ENCODE data around the gene PIP5K1B.
A peak's percentile ranks its signal among the peaks of the same experiment; 100 is the strongest.

PIP5K1B gene

GRCh38 chr9:68997666-68998065 lies 292.6 kb downstream of the PIP5K1B start:
- H3K4me3 ChIP-seq (ENCODE audit: low read length, poor library complexity, severe bottlenecking): no peak overlapping the region

GRCh38 chr9:68998385-68998784 lies 293.3 kb downstream of the PIP5K1B start:
- no peaks in the 10 kb centered on the region for H3K36me3 ChIP-seq (ENCODE audit: insufficient read depth, low read length)
- no peak overlapping the region for H3K9ac ChIP-seq (ENCODE audit: low read depth, low read length, poor library complexity, severe bottlenecking)
- no peaks in the 10 kb centered on the region for H3K79me2 ChIP-seq (ENCODE audit: insufficient read depth, low read length)
- no peak for TF ChIP-seq EZH2phosphoT487 (IDR thresholded peaks at IDR 0.05; ENCODE audit: borderline replicate concordance)
- H2AFZ ChIP-seq (ENCODE audit: low read length): no peak overlapping the region
- H3K27me3 ChIP-seq (ENCODE audit: insufficient read depth, low read length, poor library complexity, severe bottlenecking): no peaks in the 10 kb centered on the region
- no peaks in the 10 kb centered on the region for H3K9me3 ChIP-seq (ENCODE audit: insufficient read depth, low read depth, low read length)
- no peak overlapping the region for H3K4me3 ChIP-seq (ENCODE audit: low read length, poor library complexity, severe bottlenecking)
- H4K20me1 ChIP-seq (ENCODE audit: insufficient read depth, low read length, poor library complexity, severe bottlenecking): no peaks in the 10 kb centered on the region
- H3F3A ChIP-seq (ENCODE audit: low read depth): no peaks in the 10 kb centered on the region
- peaks cover 28% of the 10 kb centered on the region for H3K4me1 ChIP-seq (ENCODE audit: insufficient read depth, low read length, poor library complexity, severe bottlenecking)
- H3K4me2 ChIP-seq (ENCODE audit: low read depth, low read length, poor library complexity, severe bottlenecking): peak overlapping the region; percentile 9
- no peaks in the 10 kb centered on the region for H3K9me2 ChIP-seq (replicated peaks; ENCODE audit: low read depth, low read length)

More at GRCh38 chr9:68997666-68998065, 292.6 kb downstream of the PIP5K1B start:
- no peak for TF ChIP-seq EZH2phosphoT487 (IDR thresholded peaks at IDR 0.05; ENCODE audit: borderline replicate concordance)
- no peak for TF ChIP-seq CTCF (conservative IDR thresholded peaks at IDR 0.05; ENCODE audit: low read length)
- Histone ChIP-seq H3K36me3 (ENCODE audit: insufficient read depth, low read length) (no peaks in the 10 kb centered on the region), H3K9me2 (replicated peaks; ENCODE audit: low read depth, low read length) (no peaks in the 10 kb centered on the region), H3K9ac (ENCODE audit: low read depth, low read length, poor library complexity, severe bottlenecking) (no peak overlapping the region), H3F3A (ENCODE audit: low read depth) (no peaks in the 10 kb centered on the region), H3K27me3 (ENCODE audit: insufficient read depth, low read length, poor library complexity, severe bottlenecking) (no peaks in the 10 kb centered on the region), H3K9me3 (ENCODE audit: insufficient read depth, low read depth, low read length) (no peaks in the 10 kb centered on the region), H2AFZ (ENCODE audit: low read length) (no peak overlapping the region), H3K79me2 (ENCODE audit: insufficient read depth, low read length) (no peaks in the 10 kb centered on the region), H4K20me1 (ENCODE audit: insufficient read depth, low read length, poor library complexity, severe bottlenecking) (no peaks in the 10 kb centered on the region), H3K4me1 (ENCODE audit: insufficient read depth, low read length, poor library complexity, severe bottlenecking) (peaks cover 28% of the 10 kb centered on the region), H3K4me2 (ENCODE audit: low read depth, low read length, poor library complexity, severe bottlenecking) (no peak overlapping the region)

GRCh38 chr9:68998812-68999211 lies 293.8 kb downstream of the PIP5K1B start:
- Histone ChIP-seq H3K36me3 (ENCODE audit: insufficient read depth, low read length) (no peaks in the 10 kb centered on the region), H4K20me1 (ENCODE audit: insufficient read depth, low read length, poor library complexity, severe bottlenecking) (no peaks in the 10 kb centered on the region), H3K9me3 (ENCODE audit: insufficient read depth, low read depth, low read length) (no peaks in the 10 kb centered on the region), H3K4me1 (ENCODE audit: insufficient read depth, low read length, poor library complexity, severe bottlenecking) (peaks cover 28% of the 10 kb centered on the region), H3K79me2 (ENCODE audit: insufficient read depth, low read length) (no peaks in the 10 kb centered on the region), H3K9me2 (replicated peaks; ENCODE audit: low read depth, low read length) (no peaks in the 10 kb centered on the region), H3K27me3 (ENCODE audit: insufficient read depth, low read length, poor library complexity, severe bottlenecking) (no peaks in the 10 kb centered on the region), H3K4me2 (ENCODE audit: low read depth, low read length, poor library complexity, severe bottlenecking) (peak overlapping the region; percentile 9), H3K4me3 (ENCODE audit: low read length, poor library complexity, severe bottlenecking) (no peak overlapping the region), H3F3A (ENCODE audit: low read depth) (no peaks in the 10 kb centered on the region), H2AFZ (ENCODE audit: low read length) (no peak overlapping the region), H3K9ac (ENCODE audit: low read depth, low read length, poor library complexity, severe bottlenecking) (no peak overlapping the region)
- TF ChIP-seq CTCF (conservative IDR thresholded peaks at IDR 0.05; ENCODE audit: low read length): 0 out of 2 replicates have a peak, but pooled peaks have one; percentile 11
- no peak for TF ChIP-seq EZH2phosphoT487 (IDR thresholded peaks at IDR 0.05; ENCODE audit: borderline replicate concordance)

- Histone ChIP-seq H3K9ac (ENCODE audit: low read depth, low read length, poor library complexity, severe bottlenecking) (no peak overlapping the region), H3K4me2 (ENCODE audit: low read depth, low read length, poor library complexity, severe bottlenecking) (no peak overlapping the region), H3K79me2 (ENCODE audit: insufficient read depth, low read length) (no peaks in the 10 kb centered on the region), H4K20me1 (ENCODE audit: insufficient read depth, low read length, poor library complexity, severe bottlenecking) (no peaks in the 10 kb centered on the region), H3K27me3 (ENCODE audit: insufficient read depth, low read length, poor library complexity, severe bottlenecking) (no peaks in the 10 kb centered on the region), H3K9me2 (replicated peaks; ENCODE audit: low read depth, low read length) (no peaks in the 10 kb centered on the region), H3K4me3 (ENCODE audit: low read length, poor library complexity, severe bottlenecking) (no peak overlapping the region), H3K4me1 (ENCODE audit: insufficient read depth, low read length, poor library complexity, severe bottlenecking) (peaks cover 33% of the 10 kb centered on the region), H3K36me3 (ENCODE audit: insufficient read depth, low read length) (no peaks in the 10 kb centered on the region), H2AFZ (ENCODE audit: low read length) (no peak overlapping the region), H3F3A (ENCODE audit: low read depth) (no peaks in the 10 kb centered on the region), H3K9me3 (ENCODE audit: insufficient read depth, low read depth, low read length) (no peaks in the 10 kb centered on the region)
- TF ChIP-seq EZH2phosphoT487 (IDR thresholded peaks at IDR 0.05; ENCODE audit: borderline replicate concordance): no peak
- peak; percentile 95 for TF ChIP-seq CTCF (conservative IDR thresholded peaks at IDR 0.05; ENCODE audit: low read length)
Measured at GRCh38 chr9:68999393-69000105, 294.5 kb downstream of the PIP5K1B start.

Measured in Loucy (cell line).